Measurements from ENCODE around the gene C1orf21.

C1orf21 gene

DNA sequence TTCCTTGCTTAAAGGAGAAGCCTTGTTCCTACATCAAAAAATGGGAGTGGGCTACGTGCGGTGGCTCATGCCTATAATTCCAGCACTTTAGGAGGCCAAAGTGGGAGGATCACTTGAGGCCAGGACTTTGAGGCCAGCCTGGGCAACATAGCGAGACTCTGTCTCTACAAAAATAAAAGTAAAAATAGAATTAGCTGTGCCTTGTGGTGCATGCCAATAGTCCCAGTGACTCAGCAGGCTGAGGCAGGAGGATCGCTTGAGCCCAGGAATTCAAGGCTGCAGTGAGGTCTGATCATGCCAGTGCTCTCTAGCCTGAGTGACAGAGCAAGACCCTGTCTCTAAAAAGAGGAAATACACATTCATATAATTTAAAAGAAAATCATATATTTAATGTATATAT lies 127.1 kb downstream of the C1orf21 start:
- peak; percentile 46 for DNase-seq (ENCODE audit: low read depth, low spot score)
- TF ChIP-seq, protein P1, sequence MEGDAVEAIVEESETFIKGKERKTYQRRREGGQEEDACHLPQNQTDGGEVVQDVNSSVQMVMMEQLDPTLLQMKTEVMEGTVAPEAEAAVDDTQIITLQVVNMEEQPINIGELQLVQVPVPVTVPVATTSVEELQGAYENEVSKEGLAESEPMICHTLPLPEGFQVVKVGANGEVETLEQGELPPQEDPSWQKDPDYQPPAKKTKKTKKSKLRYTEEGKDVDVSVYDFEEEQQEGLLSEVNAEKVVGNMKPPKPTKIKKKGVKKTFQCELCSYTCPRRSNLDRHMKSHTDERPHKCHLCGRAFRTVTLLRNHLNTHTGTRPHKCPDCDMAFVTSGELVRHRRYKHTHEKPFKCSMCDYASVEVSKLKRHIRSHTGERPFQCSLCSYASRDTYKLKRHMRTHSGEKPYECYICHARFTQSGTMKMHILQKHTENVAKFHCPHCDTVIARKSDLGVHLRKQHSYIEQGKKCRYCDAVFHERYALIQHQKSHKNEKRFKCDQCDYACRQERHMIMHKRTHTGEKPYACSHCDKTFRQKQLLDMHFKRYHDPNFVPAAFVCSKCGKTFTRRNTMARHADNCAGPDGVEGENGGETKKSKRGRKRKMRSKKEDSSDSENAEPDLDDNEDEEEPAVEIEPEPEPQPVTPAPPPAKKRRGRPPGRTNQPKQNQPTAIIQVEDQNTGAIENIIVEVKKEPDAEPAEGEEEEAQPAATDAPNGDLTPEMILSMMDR (IDR thresholded peaks at IDR 0.05; ENCODE audit: low read depth, low read length): no peak
- in situ Hi-C loops (cut with HindIII; ENCODE audit: low sequenced_read_pairs): no loop called here
- H3K4me3 ChIP-seq (ENCODE audit: low read depth, low read length): no peak overlapping the region

DNA sequence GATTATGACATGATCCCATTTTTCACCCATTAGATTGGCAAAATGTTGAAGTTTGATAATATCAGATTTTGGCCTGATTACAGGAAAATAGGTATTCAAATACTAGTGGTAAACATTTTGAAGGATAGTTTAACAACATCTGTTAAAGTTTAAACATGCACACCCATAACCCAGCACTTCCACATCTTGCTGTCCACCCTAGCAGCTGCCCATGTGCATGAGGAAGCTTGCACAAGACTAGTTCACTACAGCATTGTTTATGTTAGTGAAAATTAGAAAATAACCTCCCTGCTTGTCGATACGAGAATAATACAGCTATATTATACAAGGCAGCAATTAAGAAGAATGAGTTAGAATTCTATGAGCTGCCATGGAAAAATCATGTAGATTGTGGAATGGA lies 127.6 kb downstream of the C1orf21 start:
- no peak for DNase-seq (ENCODE audit: low read depth, low spot score)
- TF ChIP-seq, protein P1 (IDR thresholded peaks at IDR 0.05; ENCODE audit: low read depth, low read length): no peak
- H3K4me3 ChIP-seq (ENCODE audit: low read depth, low read length): no peak overlapping the region
- in situ Hi-C loops (cut with HindIII; ENCODE audit: low sequenced_read_pairs): no loop called here

DNA sequence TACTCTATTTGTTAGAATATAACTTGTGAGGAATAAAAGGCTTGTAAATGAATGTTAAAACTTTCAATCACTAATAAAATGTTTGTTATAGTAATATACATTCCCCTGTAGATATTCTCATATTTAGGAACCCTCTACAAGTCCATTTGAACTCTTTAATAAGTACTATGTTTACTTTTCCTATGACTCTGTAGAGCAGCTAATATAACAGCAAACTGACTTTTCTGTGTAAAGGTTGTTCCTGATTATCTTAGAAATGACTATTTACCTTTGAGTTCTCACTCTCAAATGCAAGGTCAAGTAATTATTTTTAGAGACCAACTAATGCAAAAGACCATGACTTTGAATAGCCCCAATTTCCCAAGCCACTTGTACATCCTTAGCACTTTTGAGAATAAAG lies 130.3 kb downstream of the C1orf21 start:
- TF ChIP-seq, protein P1 (IDR thresholded peaks at IDR 0.05; ENCODE audit: low read depth, low read length): no peak
- in situ Hi-C loops (cut with HindIII; ENCODE audit: low sequenced_read_pairs): no loop called here
- H3K4me3 ChIP-seq (ENCODE audit: low read depth, low read length): no peak overlapping the region
- DNase-seq (ENCODE audit: low read depth, low spot score): no peak

DNA sequence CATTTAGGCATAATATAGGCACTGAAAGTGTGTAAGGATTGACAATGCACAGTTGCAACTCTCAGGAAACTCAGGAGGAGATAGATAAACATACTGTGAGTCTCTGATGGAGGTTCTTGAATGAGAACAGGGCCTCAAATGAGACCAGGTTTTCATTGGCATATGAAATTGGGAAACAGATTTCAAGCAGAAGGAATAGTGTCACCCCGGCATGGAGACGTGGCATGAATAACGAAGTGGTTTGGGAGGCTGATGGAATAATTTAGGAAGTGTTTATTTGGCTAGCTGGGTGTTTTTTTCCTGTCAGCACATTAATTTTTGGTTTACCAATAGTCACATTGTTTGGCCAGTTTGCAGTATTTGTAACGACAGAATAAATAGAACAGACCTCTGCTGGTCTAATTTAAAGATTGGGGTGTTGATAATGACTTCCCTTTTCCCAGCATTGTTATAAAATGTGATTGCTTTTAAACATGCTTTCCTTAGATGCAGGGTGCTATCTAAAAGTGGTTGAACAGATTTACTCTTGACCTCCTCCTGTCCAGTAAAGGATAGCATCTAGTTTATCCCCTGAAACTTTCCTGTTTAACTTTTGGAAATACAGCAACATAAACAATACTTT lies 132.0 kb downstream of the C1orf21 start:
- in situ Hi-C loops (cut with HindIII; ENCODE audit: low sequenced_read_pairs): no loop called here
- TF ChIP-seq, protein P1 (IDR thresholded peaks at IDR 0.05; ENCODE audit: low read depth, low read length): no peak
- no peak for DNase-seq (ENCODE audit: low read depth, low spot score)
- no peak overlapping the region for H3K4me3 ChIP-seq (ENCODE audit: low read depth, low read length)

DNA sequence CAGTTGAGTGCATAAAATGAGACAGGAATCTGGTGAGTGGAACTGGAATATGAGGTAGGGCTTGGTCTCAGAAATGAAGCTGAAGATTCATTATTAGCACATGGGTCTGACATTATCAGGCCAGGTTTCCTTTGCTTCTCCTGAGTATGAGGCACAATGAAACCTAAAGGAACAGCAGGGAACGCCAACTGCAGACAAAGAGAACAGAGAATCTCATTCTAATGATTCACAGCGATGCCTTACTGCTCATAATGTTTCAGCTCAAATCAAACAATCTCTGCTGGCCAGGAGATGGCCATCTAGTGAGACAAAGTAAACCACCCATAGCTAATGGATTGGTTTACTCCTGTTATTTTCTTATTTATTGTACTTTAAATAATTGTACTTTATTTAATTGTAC lies 133.5 kb downstream of the C1orf21 start:
- DNase-seq (ENCODE audit: low read depth, low spot score): no peak
- in situ Hi-C loops (cut with HindIII; ENCODE audit: low sequenced_read_pairs): no loop called here
- H3K4me3 ChIP-seq (ENCODE audit: low read depth, low read length): no peak overlapping the region
- TF ChIP-seq, protein P1 (IDR thresholded peaks at IDR 0.05; ENCODE audit: low read depth, low read length): no peak

DNA sequence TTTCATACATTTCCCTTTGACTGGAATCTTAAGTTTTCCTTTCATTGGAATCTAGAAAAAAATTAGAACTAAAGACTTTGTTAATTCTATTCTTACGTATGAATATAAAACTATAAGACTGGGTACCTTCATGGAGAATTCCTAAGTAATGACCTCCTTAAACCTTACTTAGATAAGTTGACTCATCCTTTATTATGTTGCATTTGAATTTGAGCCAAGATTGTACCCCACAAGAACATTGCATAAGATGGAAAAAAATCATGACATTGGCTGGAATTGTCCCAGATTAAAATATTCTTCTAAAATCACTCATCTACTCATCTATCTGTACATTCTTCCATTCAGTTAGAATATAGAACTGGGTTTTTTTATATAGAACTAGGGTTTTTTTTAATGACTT lies 137.4 kb downstream of the C1orf21 start:
- no peak overlapping the region for H3K4me3 ChIP-seq (ENCODE audit: low read depth, low read length)
- TF ChIP-seq, protein P1 (IDR thresholded peaks at IDR 0.05; ENCODE audit: low read depth, low read length): no peak
- in situ Hi-C loops (cut with HindIII; ENCODE audit: low sequenced_read_pairs): no loop called here
- no peak for DNase-seq (ENCODE audit: low read depth, low spot score)

All from astrocyte of the spinal cord (primary cell).